Fibroblast of lung (primary cell): ENCODE results near the gene ALAS1.

Experiments
- CTCF ChIP-seq, 2 donors: IDR thresholded peaks in 1 of 2; conservative IDR thresholded peaks in 1 of 2; 1 replicate in 1 of 2; 2 replicates in 1 of 2; pipeline ENCODE4 v1.5.1; 2011 to 2012; ENCODE audit warnings: low read length in 2 of 2, control low read depth in 1 of 2, inconsistent platforms in 1 of 2, low read depth in 1 of 2, mild to moderate bottlenecking in 1 of 2
- EZH2 ChIP-seq: IDR thresholded peaks from 2 replicates; pipeline ENCODE4 v1.5.1; 2012; ENCODE audit warnings: low read length, control low read depth, mild to moderate bottlenecking; ENCODE audit errors: missing control alignments

GRCh38 chr3:52216585-52217408 is 18.8 kb downstream of the ALAS1 start:
- TF ChIP-seq EZH2 (no peak), CTCF (conservative IDR thresholded peaks at IDR 0.05 in 1 of 2, IDR thresholded peaks at IDR 0.05 in 1 of 2; ENCODE audit: low read depth in 1 of 2, low read length in 2 of 2) (no peak)
